Subcutaneous adipose tissue (tissue), 4 donors: Measurements from ENCODE around the gene GRIN3B. TPM values are rescaled to one million over a fixed set of nuclear protein-coding genes. Genes with fewer than 3 reads are reported as not detected.

Experiments
- CTCF ChIP-seq: fragments of 450-650 bp; IDR thresholded peaks from one replicate; pipeline ENCODE4 v1.5.1; 2016; ENCODE audit warnings: low read depth, mild to moderate bottlenecking, control low read depth, antibody characterized with exemption, moderate library complexity
- total RNA-seq, 4 donors: library from RNA; depleted of rRNA; stranded (reverse); fragments of >200 nt; gene quantifications; one replicate each; pipeline ENCODE4 v1.1.0, GENCODE V29; 2016

GRIN3B gene
- total RNA-seq, 4 donors from 2014 or later = not detected

- no peak for TF ChIP-seq CTCF
Measured at GRCh38 chr19:1041835-1042685, 41.8 kb downstream of the GRIN3B start.

GRCh38 chr19:1042689-1043511, 42.7 kb downstream of the GRIN3B start:
- no peak for TF ChIP-seq CTCF

- no peak for TF ChIP-seq CTCF
Measured at GRCh38 chr19:1045247-1045603, 45.0 kb downstream of the GRIN3B start.

- TF ChIP-seq CTCF = no peak
Measured at GRCh38 chr19:1046117-1046626, 46.0 kb downstream of the GRIN3B start.

- no peak for TF ChIP-seq CTCF
Measured at GRCh38 chr19:1046836-1047695, 46.8 kb downstream of the GRIN3B start.

- TF ChIP-seq CTCF = no peak
Measured at GRCh38 chr19:1047696-1048147, 47.5 kb downstream of the GRIN3B start.
